ENCODE measurements around the gene RAB44.

Gene RAB44

GRCh38 chr6:36752187-36752885 is 54.7 kb downstream of the RAB44 start:
- no peak for DNase-seq (ENCODE audit: low spot score)

- no peak for DNase-seq (ENCODE audit: low spot score)
Observed at GRCh38 chr6:36752886-36753506, 55.4 kb downstream of the RAB44 start.

- DNase-seq (ENCODE audit: low spot score): no peak
Observed at GRCh38 chr6:36753671-36754405, 56.2 kb downstream of the RAB44 start.

- DNase-seq (ENCODE audit: low spot score): no peak
Observed at GRCh38 chr6:36754582-36755434, 57.2 kb downstream of the RAB44 start.

GRCh38 chr6:36755435-36756348 is 58.1 kb downstream of the RAB44 start:
- no peak for DNase-seq (ENCODE audit: low spot score)

GRCh38 chr6:36756786-36757185 is 59.2 kb downstream of the RAB44 start:
- no peak for DNase-seq (ENCODE audit: low spot score)

- no peak for DNase-seq (ENCODE audit: low spot score)
Observed at GRCh38 chr6:36757206-36757605, 59.6 kb downstream of the RAB44 start.

GRCh38 chr6:36757943-36758508 is 60.4 kb downstream of the RAB44 start:
- DNase-seq (ENCODE audit: low spot score): no peak

- no peak for DNase-seq (ENCODE audit: low spot score)
Observed at GRCh38 chr6:36758516-36759147, 61.0 kb downstream of the RAB44 start.

GRCh38 chr6:36759148-36759759 is 61.6 kb downstream of the RAB44 start:
- peak; percentile 78 for DNase-seq (ENCODE audit: low spot score)

GRCh38 chr6:36760685-36761435 is 63.2 kb downstream of the RAB44 start:
- DNase-seq (ENCODE audit: low spot score): peak; percentile 94

- DNase-seq (ENCODE audit: low spot score): no peak
Observed at GRCh38 chr6:36762123-36762522, 64.5 kb downstream of the RAB44 start.

GRCh38 chr6:36765190-36765589 is 67.6 kb downstream of the RAB44 start:
- DNase-seq (ENCODE audit: low spot score): no peak

GRCh38 chr6:36765594-36766398 is 68.2 kb downstream of the RAB44 start:
- DNase-seq (ENCODE audit: low spot score): peak; percentile 85

- no peak for DNase-seq (ENCODE audit: low spot score)
Observed at GRCh38 chr6:36766399-36766945, 68.8 kb downstream of the RAB44 start.

GRCh38 chr6:36769183-36769675 is 71.6 kb downstream of the RAB44 start:
- DNase-seq (ENCODE audit: low spot score): no peak

- no peak for DNase-seq (ENCODE audit: low spot score)
Observed at GRCh38 chr6:36769676-36770499, 72.3 kb downstream of the RAB44 start.

Measured in globus pallidus (tissue), 1 donor.